C4-2B (cell line): ENCODE results near the gene FAM83F.

Experiments
- ZFX ChIP-seq: fragments of 450-650 bp; IDR thresholded peaks from 2 replicates; pipeline ENCODE4 v1.6.1; 2017
- TF ChIP-seq, protein P1 (sequence below): fragments of 450-650 bp; conservative IDR thresholded peaks from 2 replicates; pipeline ENCODE4 v1.5.1; 2017; ENCODE audit warnings: mild to moderate bottlenecking

DNA sequence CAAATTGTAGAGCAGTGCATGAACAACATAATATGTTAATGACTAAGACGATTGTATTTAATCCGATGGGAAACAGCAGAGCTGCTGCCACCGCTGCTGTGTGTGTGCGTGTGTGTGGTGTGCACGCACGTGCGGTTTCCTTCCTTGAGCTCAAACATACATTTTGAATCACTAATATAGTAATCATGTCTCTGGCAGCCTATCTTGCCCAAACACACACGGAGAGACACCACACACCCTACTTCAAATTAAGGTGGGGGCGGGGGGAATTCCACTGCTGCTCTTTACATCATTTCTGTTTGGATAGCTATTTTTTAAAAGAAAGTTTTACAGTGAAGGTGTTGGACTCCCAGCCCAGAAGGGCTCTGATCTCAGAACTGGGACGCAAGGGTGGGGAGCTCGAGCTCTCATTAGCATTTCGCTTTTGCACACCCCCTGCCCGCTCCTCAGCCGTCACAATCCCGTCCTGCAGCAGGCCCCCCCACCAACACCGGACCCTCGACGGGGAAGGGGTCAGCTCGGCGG is 651 bp upstream of the FAM83F start:
- TF ChIP-seq, protein P1, sequence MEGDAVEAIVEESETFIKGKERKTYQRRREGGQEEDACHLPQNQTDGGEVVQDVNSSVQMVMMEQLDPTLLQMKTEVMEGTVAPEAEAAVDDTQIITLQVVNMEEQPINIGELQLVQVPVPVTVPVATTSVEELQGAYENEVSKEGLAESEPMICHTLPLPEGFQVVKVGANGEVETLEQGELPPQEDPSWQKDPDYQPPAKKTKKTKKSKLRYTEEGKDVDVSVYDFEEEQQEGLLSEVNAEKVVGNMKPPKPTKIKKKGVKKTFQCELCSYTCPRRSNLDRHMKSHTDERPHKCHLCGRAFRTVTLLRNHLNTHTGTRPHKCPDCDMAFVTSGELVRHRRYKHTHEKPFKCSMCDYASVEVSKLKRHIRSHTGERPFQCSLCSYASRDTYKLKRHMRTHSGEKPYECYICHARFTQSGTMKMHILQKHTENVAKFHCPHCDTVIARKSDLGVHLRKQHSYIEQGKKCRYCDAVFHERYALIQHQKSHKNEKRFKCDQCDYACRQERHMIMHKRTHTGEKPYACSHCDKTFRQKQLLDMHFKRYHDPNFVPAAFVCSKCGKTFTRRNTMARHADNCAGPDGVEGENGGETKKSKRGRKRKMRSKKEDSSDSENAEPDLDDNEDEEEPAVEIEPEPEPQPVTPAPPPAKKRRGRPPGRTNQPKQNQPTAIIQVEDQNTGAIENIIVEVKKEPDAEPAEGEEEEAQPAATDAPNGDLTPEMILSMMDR: no peak
- no peak for TF ChIP-seq ZFX
